VCaP (cell line): ENCODE results near the gene SLC6A18.

Experiments used
- H3K27ac ChIP-seq: fragments of 450-650 bp; 2 replicates; pipeline ENCODE4 v1.5.1; 2017
- TF ChIP-seq, protein P1 (sequence below): fragments of 450-650 bp; conservative IDR thresholded peaks from 2 replicates; pipeline ENCODE4 v1.5.1; 2017; ENCODE audit warnings: mild to moderate bottlenecking, moderate library complexity

Gene SLC6A18

DNA sequence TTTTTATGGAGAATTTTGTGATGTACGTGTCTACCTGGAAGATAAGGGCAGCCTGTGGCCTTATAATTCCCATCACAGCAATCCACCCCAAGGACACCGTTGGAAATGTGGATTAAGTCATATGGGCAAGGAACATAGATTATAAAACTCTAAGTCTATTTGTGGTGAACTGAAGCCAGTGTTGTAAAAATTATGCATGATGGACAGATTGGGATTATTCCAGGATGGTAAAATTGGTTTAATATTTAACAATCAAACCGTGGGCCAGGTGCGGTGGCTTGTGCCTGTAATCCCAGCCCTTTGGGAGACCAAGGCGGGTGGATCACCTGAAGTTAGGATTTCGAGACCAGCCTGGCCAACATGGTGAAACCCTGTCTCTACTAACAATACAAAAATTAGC lies 36.7 kb upstream of the SLC6A18 start:
- TF ChIP-seq, protein P1, sequence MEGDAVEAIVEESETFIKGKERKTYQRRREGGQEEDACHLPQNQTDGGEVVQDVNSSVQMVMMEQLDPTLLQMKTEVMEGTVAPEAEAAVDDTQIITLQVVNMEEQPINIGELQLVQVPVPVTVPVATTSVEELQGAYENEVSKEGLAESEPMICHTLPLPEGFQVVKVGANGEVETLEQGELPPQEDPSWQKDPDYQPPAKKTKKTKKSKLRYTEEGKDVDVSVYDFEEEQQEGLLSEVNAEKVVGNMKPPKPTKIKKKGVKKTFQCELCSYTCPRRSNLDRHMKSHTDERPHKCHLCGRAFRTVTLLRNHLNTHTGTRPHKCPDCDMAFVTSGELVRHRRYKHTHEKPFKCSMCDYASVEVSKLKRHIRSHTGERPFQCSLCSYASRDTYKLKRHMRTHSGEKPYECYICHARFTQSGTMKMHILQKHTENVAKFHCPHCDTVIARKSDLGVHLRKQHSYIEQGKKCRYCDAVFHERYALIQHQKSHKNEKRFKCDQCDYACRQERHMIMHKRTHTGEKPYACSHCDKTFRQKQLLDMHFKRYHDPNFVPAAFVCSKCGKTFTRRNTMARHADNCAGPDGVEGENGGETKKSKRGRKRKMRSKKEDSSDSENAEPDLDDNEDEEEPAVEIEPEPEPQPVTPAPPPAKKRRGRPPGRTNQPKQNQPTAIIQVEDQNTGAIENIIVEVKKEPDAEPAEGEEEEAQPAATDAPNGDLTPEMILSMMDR: no peak
- H3K27ac ChIP-seq: no peak overlapping the region

DNA sequence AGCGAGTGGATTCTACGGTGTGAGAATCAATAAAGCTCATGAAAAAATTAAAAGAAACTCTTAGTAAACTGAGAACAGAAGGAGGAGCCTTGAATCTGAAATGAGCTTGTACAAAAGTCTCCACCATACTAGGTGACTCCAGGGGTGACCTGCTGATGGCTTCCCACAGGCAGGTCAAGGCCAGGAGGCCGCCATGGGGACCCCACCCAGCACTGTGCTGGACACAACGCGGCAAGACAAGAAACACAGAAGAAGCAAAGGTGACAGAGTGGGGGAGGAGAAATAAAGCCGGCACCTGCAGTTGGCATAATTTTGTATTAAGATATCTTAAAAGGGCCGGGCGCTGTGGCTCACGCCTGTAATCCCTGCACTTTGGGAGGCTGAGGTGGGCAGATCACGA lies 35.9 kb upstream of the SLC6A18 start:
- no peak overlapping the region for H3K27ac ChIP-seq
- TF ChIP-seq, protein P1: no peak

DNA sequence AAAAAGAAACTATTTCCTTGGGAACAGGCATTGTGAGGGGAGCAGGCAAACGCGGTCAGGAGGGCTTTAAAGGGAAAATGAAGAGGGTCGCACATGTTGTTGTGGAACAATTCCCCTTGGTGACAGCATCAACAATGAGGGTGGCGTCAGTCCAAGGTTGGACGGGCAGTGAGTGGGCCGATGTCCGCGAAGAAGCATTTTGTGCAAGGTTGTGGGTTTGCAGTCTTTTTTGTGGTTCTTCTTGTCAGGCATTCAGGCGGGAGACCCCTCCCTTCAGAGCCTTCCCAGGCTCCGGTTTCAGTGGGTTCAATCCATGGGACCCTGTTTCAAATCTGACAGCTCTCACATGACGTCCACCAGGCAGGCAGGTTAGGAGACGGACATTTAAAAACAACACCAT lies 34.9 kb upstream of the SLC6A18 start:
- no peak overlapping the region for H3K27ac ChIP-seq
- TF ChIP-seq, protein P1: no peak

DNA sequence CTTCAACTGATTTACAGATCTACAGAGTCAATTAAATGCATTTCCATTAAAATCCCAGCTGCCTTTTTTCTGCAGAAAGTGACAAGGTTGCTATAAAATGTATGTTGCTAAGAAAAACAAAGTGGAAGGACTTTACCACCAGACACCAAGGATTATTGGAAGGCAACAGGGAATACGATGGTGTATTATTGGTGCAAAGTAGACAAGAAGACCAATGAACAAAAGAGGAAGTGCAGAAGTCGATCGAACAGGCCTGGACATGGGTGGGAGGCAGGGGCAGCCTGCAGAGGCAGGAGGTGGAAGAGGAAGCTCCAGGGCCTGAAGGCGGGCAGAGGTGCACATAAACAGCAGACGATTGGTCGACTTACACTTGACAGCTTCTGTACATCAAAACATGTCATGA lies 34.3 kb upstream of the SLC6A18 start:
- H3K27ac ChIP-seq: no peak overlapping the region
- TF ChIP-seq, protein P1: no peak

DNA sequence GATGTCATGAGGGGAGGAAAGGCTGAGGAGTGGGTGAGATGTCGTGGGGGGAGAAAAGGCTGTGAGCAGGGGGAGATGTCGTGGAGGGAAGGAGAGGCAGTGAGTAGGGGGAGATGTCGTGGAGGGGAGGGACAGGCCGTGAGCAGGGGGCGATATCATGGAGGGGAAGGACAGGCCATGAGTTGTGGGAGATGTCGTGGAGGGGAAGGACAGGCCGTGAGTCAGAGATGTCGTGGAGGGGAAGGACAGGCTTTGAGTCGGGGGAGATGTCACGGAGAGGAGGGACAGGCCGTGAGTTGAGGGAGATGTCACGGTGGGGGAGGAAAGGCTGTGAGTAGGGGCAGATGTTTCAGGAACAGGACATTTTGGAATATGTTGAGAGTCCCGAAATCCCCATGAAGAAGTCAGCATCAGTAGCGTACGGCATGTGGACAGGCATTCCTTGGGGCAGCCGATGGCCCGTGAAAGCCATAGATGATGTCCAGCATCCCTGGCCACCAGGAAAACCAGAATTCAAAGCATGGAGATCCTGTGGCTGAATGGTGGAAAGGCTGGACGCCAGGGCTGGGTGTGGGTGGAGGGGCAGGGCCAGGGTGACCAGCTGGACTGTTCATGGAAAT lies 32.1 kb upstream of the SLC6A18 start:
- no peak overlapping the region for H3K27ac ChIP-seq
- TF ChIP-seq, protein P1: no peak

DNA sequence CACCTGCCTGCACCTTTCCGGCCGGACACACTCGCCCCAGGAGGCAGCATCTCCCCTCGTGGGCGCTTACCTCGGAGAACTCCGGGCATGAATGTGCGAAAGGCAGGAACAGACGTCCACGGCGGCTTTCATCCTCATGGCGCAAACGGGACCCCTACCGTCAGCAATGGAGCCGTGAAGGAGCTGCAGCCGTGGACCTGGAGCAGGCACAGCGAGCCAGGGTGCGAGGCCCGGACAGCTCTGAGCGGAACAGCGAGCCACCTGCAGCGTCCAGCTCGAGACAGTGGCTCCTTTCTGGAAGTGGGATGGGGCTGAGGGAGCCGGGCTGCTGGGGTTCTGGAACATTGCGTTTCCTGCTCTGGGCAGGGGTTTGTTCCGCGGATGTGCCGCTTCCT lies 31.6 kb upstream of the SLC6A18 start:
- TF ChIP-seq, protein P1: no peak

DNA sequence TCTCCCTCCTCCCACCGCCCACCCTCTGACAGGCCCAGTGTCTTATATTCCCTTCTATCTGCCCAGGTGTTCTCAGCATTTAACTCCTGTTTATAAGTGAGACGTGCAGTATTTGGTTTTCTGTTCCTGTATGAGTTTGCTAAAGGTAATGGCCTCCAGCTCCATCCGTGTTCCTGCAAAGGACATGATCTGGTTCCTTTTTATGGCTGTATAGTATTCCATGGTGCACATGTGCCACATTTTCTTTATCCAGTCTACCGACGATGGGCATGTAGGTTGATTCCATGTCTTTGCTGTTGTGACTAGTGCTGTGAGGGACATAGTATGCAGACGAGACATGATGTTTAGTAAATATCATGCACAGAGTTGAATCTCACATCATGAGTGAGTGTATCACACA lies 30.8 kb upstream of the SLC6A18 start:
- TF ChIP-seq, protein P1: no peak
- no peak overlapping the region for H3K27ac ChIP-seq

More for the DNA sequence above, 31.6 kb upstream of the SLC6A18 start:
- H3K27ac ChIP-seq: no peak overlapping the region
